BJ (cell line): ENCODE results near the gene TMEM120B. TPM values are rescaled to one million over a fixed set of nuclear protein-coding genes. Genes with fewer than 3 reads are reported as not detected.

Experiments
- polyA plus RNA-seq: library from polyadenylated mRNA; depleted of rRNA; stranded (reverse); fragments of >200 nt; gene quantifications from 2 replicates; pipeline ENCODE4 v1.2.3, GENCODE V29; 2011; rRNA removed

Gene TMEM120B
- polyA plus RNA-seq, 1 experiment = 11.4 TPM

Other genes with a start within 250 kb of the TMEM120B start
- 7.9 and 15.0 TPM in 2 replicates for gene KDM2B, start 131.7 kb upstream of the TMEM120B start, polyA plus RNA-seq
- gene ORAI1, start 86.2 kb upstream of the TMEM120B start, polyA plus RNA-seq = 20.3 and 28.3 TPM in 2 replicates
- 0.28 and 0.39 TPM in 2 replicates for gene MORN3, start 43.1 kb upstream of the TMEM120B start, polyA plus RNA-seq
- 2.7 and 3.0 TPM in 2 replicates for gene RHOF, start 80.9 kb downstream of the TMEM120B start, polyA plus RNA-seq
- 0.85 and 0.89 TPM in 2 replicates for gene SETD1B, start 91.3 kb downstream of the TMEM120B start, polyA plus RNA-seq
- gene HPD, start 146.1 kb downstream of the TMEM120B start, polyA plus RNA-seq = 0.05 TPM in 1 of 2 replicates, not detected in the other
- gene PSMD9, start 176.0 kb downstream of the TMEM120B start, polyA plus RNA-seq = 93.2 and 130 TPM in 2 replicates
- 1.3 and 1.5 TPM in 2 replicates for gene CFAP251, start 205.8 kb downstream of the TMEM120B start, polyA plus RNA-seq